ENCODE results near the gene PTAFR.
A peak's percentile ranks its signal among the peaks of the same experiment; 100 is the strongest.

The PTAFR gene

GRCh38 chr1:28176492-28177470 is at the start of gene PTAFR:
Gene PTAFR, minus strand, starts transcription at chr1:28176690. Its CDS starts 25,669 bp downstream, at chr1:28151021.
- H3K4me3 ChIP-seq (ENCODE audit: low read depth, low read length), result no peak within 1 kb of the TSS
- no peak for TF ChIP-seq CTCF (IDR thresholded peaks at IDR 0.05; ENCODE audit: low read depth, low read length)

GRCh38 chr1:28213315-28213714 is 36.8 kb upstream of the PTAFR start:
- no peak overlapping the region for H3K4me3 ChIP-seq (ENCODE audit: low read depth, low read length)
- TF ChIP-seq CTCF (IDR thresholded peaks at IDR 0.05; ENCODE audit: low read depth, low read length), result no peak

GRCh38 chr1:28209700-28210099 is 33.2 kb upstream of the PTAFR start:
- TF ChIP-seq CTCF (IDR thresholded peaks at IDR 0.05; ENCODE audit: low read depth, low read length), result no peak
- no peak overlapping the region for H3K4me3 ChIP-seq (ENCODE audit: low read depth, low read length)

GRCh38 chr1:28208818-28209441 is 32.4 kb upstream of the PTAFR start:
- TF ChIP-seq CTCF (IDR thresholded peaks at IDR 0.05; ENCODE audit: low read depth, low read length), result peak; percentile 77
- no peak overlapping the region for H3K4me3 ChIP-seq (ENCODE audit: low read depth, low read length)

- no peak overlapping the region for H3K4me3 ChIP-seq (ENCODE audit: low read depth, low read length)
- TF ChIP-seq CTCF (IDR thresholded peaks at IDR 0.05; ENCODE audit: low read depth, low read length), result no peak
Measured at GRCh38 chr1:28205243-28205642, 28.8 kb upstream of the PTAFR start.

- no peak for TF ChIP-seq CTCF (IDR thresholded peaks at IDR 0.05; ENCODE audit: low read depth, low read length)
- H3K4me3 ChIP-seq (ENCODE audit: low read depth, low read length), result no peak overlapping the region
Measured at GRCh38 chr1:28200234-28200873, 23.9 kb upstream of the PTAFR start.

Measured in WI38 (cell line).